PC-9 (cell line): Measurements from ENCODE around the gene IMPDH2. TPM values are rescaled to one million over a fixed set of nuclear protein-coding genes. Genes with fewer than 3 reads are reported as not detected.

ENCODE experiments used
- BruUV-seq: library from RNA; stranded (reverse); fragments of 400-500 nt; replicated peaks from 2 replicates; lab custom pipeline; 2021; lab: Mats Ljungman, UMichigan
- CTCF ChIA-PET: fragments of 300-600 bp; sonication (Branson Sonifier 250); formaldehyde crosslinking; loops from one replicate; lab custom pipeline; 2022; ENCODE audit warnings: antibody characterized with exemption; lab: Charles Lee
- POLR2A ChIA-PET: fragments of 300-600 bp; sonication (Branson Sonifier 250); formaldehyde crosslinking; loops from one replicate; lab custom pipeline; 2022; ENCODE audit warnings: antibody characterized with exemption; ENCODE audit not compliant: unreplicated experiment; lab: Charles Lee
- DNase-seq, 2 experiments: peaks; one replicate each; pipeline versions ENCODE4 v3.0.0 to v3.0.0-alpha.2; 2015 to 2022; ENCODE audit warnings: mixed read lengths in 1 of 2
- H2AFZ ChIP-seq: fragments of 200-600 bp; sonication (generic); 2 replicates; pipeline ENCODE4 v1.8.1; 2017; ENCODE audit warnings: antibody characterized with exemption
- H3F3A ChIP-seq: fragments of 200-600 bp; sonication (generic); 2 replicates; pipeline ENCODE4 v1.8.1; 2017; ENCODE audit warnings: antibody characterized with exemption, mild to moderate bottlenecking, low read depth; ENCODE audit not compliant: insufficient read depth
- H3K27ac ChIP-seq: fragments of 200-600 bp; sonication (generic); 2 replicates; pipeline ENCODE4 v1.6.1; 2016; ENCODE audit warnings: mixed run types
- H3K27me3 ChIP-seq: fragments of 200-600 bp; sonication (generic); 2 replicates; pipeline ENCODE4 v1.6.1; 2016; ENCODE audit warnings: low read depth, mixed run types; ENCODE audit not compliant: insufficient read depth
- H3K36me3 ChIP-seq: fragments of 200-600 bp; sonication (generic); 2 replicates; pipeline ENCODE4 v1.6.1; 2016; ENCODE audit warnings: low read depth, mixed run types
- H3K4me1 ChIP-seq: fragments of 200-600 bp; sonication (generic); replicated peaks from 2 replicates; pipeline ENCODE4 v1.6.1; 2016; ENCODE audit warnings: mixed run types; ENCODE audit not compliant: insufficient read depth
- H3K4me2 ChIP-seq: fragments of 200-600 bp; sonication (generic); 2 replicates; pipeline ENCODE4 v1.6.1; 2017; ENCODE audit warnings: mixed run types
- H3K4me3 ChIP-seq: fragments of 200-600 bp; sonication (generic); 2 replicates; pipeline ENCODE4 v1.6.1; 2016; ENCODE audit warnings: mixed run types
- H3K79me2 ChIP-seq: fragments of 200-600 bp; sonication (generic); 2 replicates; pipeline ENCODE4 v1.6.1; 2017; ENCODE audit warnings: low read depth, mixed run types
- H3K9me2 ChIP-seq: fragments of 200-600 bp; sonication (generic); 2 replicates; pipeline ENCODE4 v1.8.1; 2017; ENCODE audit warnings: mild to moderate bottlenecking; ENCODE audit not compliant: insufficient read depth
- H3K9me3 ChIP-seq: fragments of 200-600 bp; sonication (generic); 2 replicates; pipeline ENCODE4 v1.8.1; 2016; ENCODE audit warnings: low read depth; ENCODE audit not compliant: insufficient read depth
- H4K20me1 ChIP-seq: fragments of 200-600 bp; sonication (generic); 2 replicates; pipeline ENCODE4 v1.8.1; 2017; ENCODE audit not compliant: insufficient read depth
- CTCF ChIP-seq: fragments of 200-600 bp; sonication (generic); conservative IDR thresholded peaks from 2 replicates; pipeline ENCODE4 v1.6.1; 2017; ENCODE audit warnings: mixed run types, antibody characterized with exemption, mild to moderate bottlenecking, moderate library complexity
- EZH2 ChIP-seq: fragments of 200-600 bp; sonication (generic); IDR thresholded peaks from 2 replicates; pipeline ENCODE4 v1.8.0; 2017; ENCODE audit warnings: antibody characterized with exemption, low read depth
- intact Hi-C: fragments of 100-400 bp; cut with micrococcal nuclease; formaldehyde crosslinking; loops from one replicate; pipeline ENCODE4 v1.10.0; 2022; ENCODE audit not compliant: unreplicated experiment
- total RNA-seq: library from RNA; stranded (reverse); gene quantifications from 2 replicates; pipeline ENCODE4 v1.2.3, GENCODE V29; 2021

The IMPDH2 gene
- total RNA-seq, 1 experiment from 2014 or later = 190 TPM

GRCh38 chr3:48996640-48997039, 32.6 kb downstream of the IMPDH2 start:
- Histone ChIP-seq H3K36me3 (no peaks in the 10 kb centered on the region), H3K27me3 (no peaks in the 10 kb centered on the region), H3K9me2 (no peaks in the 10 kb centered on the region), H3K27ac (no peak overlapping the region), H3K79me2 (peaks cover 16% of the 10 kb centered on the region), H3K4me1 (0 out of 2 replicates have a peak, but pooled peaks cover 2% of the 10 kb centered on the region), H2AFZ (no peak overlapping the region), H3K4me3 (no peak overlapping the region), H3K9me3 (no peaks in the 10 kb centered on the region), H3K4me2 (no peak overlapping the region), H3F3A (no peaks in the 10 kb centered on the region), H4K20me1 (no peaks in the 10 kb centered on the region)
- ChIA-PET POLR2A (no interaction called here), CTCF (no interaction called here)
- intact Hi-C loops = no loop called here
- BruUV-seq = no TSS peak
- TF ChIP-seq EZH2 (no peak), CTCF (no peak)
- DNase-seq = no peak

DNA sequence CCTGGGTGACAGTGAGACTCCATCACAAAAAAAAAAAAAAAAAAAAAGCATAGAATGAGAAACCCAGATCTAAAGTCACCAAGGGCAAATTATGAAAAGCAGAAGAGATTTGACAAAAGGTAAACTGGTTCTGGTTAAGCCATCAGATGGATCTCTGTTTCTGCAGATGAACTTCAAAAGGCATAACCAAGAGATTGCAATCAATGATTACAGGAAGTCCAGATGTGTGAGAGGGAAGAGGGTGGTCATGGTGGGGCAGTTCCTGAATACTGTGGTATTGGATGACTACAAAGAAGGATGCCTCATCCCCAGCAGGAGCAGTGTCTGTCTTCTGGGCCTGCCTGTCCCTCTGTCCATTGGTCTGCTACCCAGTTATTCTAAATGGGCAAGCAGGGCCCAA, 35.4 kb downstream of the IMPDH2 start:
- Histone ChIP-seq H3K4me1 (peaks cover 17% of the 10 kb centered on the region), H3K79me2 (peaks cover 35% of the 10 kb centered on the region), H3K27me3 (no peaks in the 10 kb centered on the region), H2AFZ (no peak overlapping the region), H3K27ac (no peak overlapping the region), H3K9me3 (no peaks in the 10 kb centered on the region), H4K20me1 (no peaks in the 10 kb centered on the region), H3K4me2 (no peak overlapping the region), H3K36me3 (no peaks in the 10 kb centered on the region), H3K9me2 (no peaks in the 10 kb centered on the region), H3F3A (peaks cover 9% of the 10 kb centered on the region; the same call in 1 of the 2 replicates), H3K4me3 (no peak overlapping the region)
- CTCF ChIA-PET = no interaction called here
- POLR2A ChIA-PET = interaction anchor here (0.6 to 0.8 kb wide), 2 partner anchors 13 to 251 kb away, joined by 3 to 4 read pairs; partner anchors contain the start of gene WDR6
- intact Hi-C loops = no loop called here
- BruUV-seq = no TSS peak
- DNase-seq = no peak
- TF ChIP-seq CTCF = no peak
- no peak for TF ChIP-seq EZH2

- intact Hi-C loops = no loop called here
- Histone ChIP-seq H3K4me3 (peak overlapping the region; percentile 78; the same call in 1 of the 2 replicates), H3K9me3 (no peaks in the 10 kb centered on the region), H3K4me1 (peaks cover 18% of the 10 kb centered on the region), H3F3A (peaks cover 20% of the 10 kb centered on the region; the same call in 1 of the 2 replicates), H3K27ac (no peak overlapping the region), H3K9me2 (no peaks in the 10 kb centered on the region), H4K20me1 (no peaks in the 10 kb centered on the region), H3K79me2 (peaks cover 38% of the 10 kb centered on the region), H2AFZ (no peak overlapping the region), H3K36me3 (no peaks in the 10 kb centered on the region), H3K4me2 (peak overlapping the region; percentile 88), H3K27me3 (no peaks in the 10 kb centered on the region)
- TF ChIP-seq EZH2 (no peak), CTCF (no peak)
- DNase-seq = no peak
- BruUV-seq = no TSS peak
- ChIA-PET POLR2A (no interaction called here), CTCF (no interaction called here)
Measured at GRCh38 chr3:48991851-48992545, 37.2 kb downstream of the IMPDH2 start.
